Gastrocnemius medialis (tissue), 4 donors: Measurements from ENCODE around the gene SOHLH1.

Experiments used
- POLR2A ChIP-seq, 2 donors: fragments of 450-650 bp; IDR thresholded peaks; one replicate each; pipeline ENCODE4 v1.6.1; 2017; ENCODE audit warnings: antibody characterized with exemption in 2 of 2, mild to moderate bottlenecking in 2 of 2, moderate library complexity in 2 of 2
- TF ChIP-seq, protein P1 (sequence below), 5 experiments: fragments of 450-650 bp in 3 of 5; fragments of 200-600 bp in 2 of 5; sonication (generic) in 2 of 5; IDR thresholded peaks in 4 of 5; conservative IDR thresholded peaks in 1 of 5; 1 replicate in 4 of 5; 2 replicates in 1 of 5; pipeline ENCODE4 v1.5.1; 2016 to 2019; ENCODE audit warnings: antibody characterized with exemption in 5 of 5, mild to moderate bottlenecking in 3 of 5, moderate library complexity in 3 of 5

DNA sequence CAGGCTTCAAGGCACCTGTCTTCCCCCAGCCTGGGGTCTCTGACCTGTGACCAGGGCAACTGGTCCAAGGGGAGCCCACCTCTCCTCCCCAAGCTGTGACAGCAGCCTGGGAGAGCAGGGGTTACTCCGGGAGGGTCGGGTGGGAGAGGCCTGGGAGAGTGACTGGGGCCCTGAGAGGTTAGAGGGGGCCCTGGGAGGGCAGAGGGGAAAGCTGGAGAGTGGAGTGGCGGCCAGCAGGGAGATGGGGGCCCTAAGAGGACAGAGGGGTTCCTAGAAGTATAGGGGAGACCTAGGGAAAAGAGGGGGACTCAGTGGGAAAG is 35.9 kb downstream of the SOHLH1 start:
- TF ChIP-seq, protein P1, sequence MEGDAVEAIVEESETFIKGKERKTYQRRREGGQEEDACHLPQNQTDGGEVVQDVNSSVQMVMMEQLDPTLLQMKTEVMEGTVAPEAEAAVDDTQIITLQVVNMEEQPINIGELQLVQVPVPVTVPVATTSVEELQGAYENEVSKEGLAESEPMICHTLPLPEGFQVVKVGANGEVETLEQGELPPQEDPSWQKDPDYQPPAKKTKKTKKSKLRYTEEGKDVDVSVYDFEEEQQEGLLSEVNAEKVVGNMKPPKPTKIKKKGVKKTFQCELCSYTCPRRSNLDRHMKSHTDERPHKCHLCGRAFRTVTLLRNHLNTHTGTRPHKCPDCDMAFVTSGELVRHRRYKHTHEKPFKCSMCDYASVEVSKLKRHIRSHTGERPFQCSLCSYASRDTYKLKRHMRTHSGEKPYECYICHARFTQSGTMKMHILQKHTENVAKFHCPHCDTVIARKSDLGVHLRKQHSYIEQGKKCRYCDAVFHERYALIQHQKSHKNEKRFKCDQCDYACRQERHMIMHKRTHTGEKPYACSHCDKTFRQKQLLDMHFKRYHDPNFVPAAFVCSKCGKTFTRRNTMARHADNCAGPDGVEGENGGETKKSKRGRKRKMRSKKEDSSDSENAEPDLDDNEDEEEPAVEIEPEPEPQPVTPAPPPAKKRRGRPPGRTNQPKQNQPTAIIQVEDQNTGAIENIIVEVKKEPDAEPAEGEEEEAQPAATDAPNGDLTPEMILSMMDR (IDR thresholded peaks at IDR 0.05 in 4 of 5, conservative IDR thresholded peaks at IDR 0.05 in 1 of 5) = no peak
- TF ChIP-seq POLR2A (IDR thresholded peaks at IDR 0.05) = no peak
